Measurements from ENCODE around the gene MCM6. TPM values are rescaled to one million over a fixed set of nuclear protein-coding genes. Genes with fewer than 3 reads are reported as not detected.

The MCM6 gene
- total RNA-seq, 1 donor from 2014 or later = 9.5 TPM

GRCh38 chr2:135821190-135821589 lies 55.1 kb downstream of the MCM6 start:
- peaks cover 18% of the 10 kb centered on the region for H3K9me3 Mint-ChIP-seq (ENCODE audit: unreplicated experiment)
- TF ChIP-seq CTCF (IDR thresholded peaks at IDR 0.05; ENCODE audit: insufficient read depth, low read depth, low read length) (no peak), EZH2 (IDR thresholded peaks at IDR 0.05; ENCODE audit: insufficient read depth, low read length) (no peak)
- H3K4me1 Mint-ChIP-seq (ENCODE audit: low read depth, unreplicated experiment) = peaks cover 12% of the 10 kb centered on the region
- DNase-seq (ENCODE audit: low read depth) (no peak), FAIRE-seq (no peak)
- Histone ChIP-seq H4K20me1 (ENCODE audit: insufficient read depth, low read length) (no peaks in the 10 kb centered on the region), H2AFZ (ENCODE audit: low read depth, low read length) (no peak overlapping the region), H3K79me2 (ENCODE audit: insufficient read depth, low read length) (peaks cover 7% of the 10 kb centered on the region), H3K4me2 (ENCODE audit: low read length) (peak overlapping the region; percentile 88), H3K9me3 (ENCODE audit: insufficient read depth, low read depth, low read length) (peaks cover 2% of the 10 kb centered on the region), H3K27ac (ENCODE audit: low read depth, low read length) (no peak overlapping the region), H3K27me3 (ENCODE audit: insufficient read depth, low read length) (no peaks in the 10 kb centered on the region), H3K9ac (ENCODE audit: low read length) (no peak overlapping the region), H3K4me1 (ENCODE audit: insufficient read depth, low read length) (peaks cover 38% of the 10 kb centered on the region), H3K4me3 (ENCODE audit: insufficient read depth, low read depth, low read length) (peak overlapping the region; percentile 18), H3K36me3 (ENCODE audit: insufficient read depth, low read length) (no peaks in the 10 kb centered on the region)
- no peak overlapping the region for H3K4me3 Mint-ChIP-seq (ENCODE audit: unreplicated experiment)
- H3K27me3 Mint-ChIP-seq (ENCODE audit: low read depth, unreplicated experiment) = peaks cover 2% of the 10 kb centered on the region
- H3K27ac Mint-ChIP-seq (ENCODE audit: unreplicated experiment) = no peak overlapping the region
- H3K36me3 Mint-ChIP-seq (ENCODE audit: low read depth, unreplicated experiment) = peaks cover 9% of the 10 kb centered on the region

GRCh38 chr2:135820003-135820618 lies 56.1 kb downstream of the MCM6 start:
- H4K20me1 ChIP-seq (ENCODE audit: insufficient read depth, low read length) = no peaks in the 10 kb centered on the region
- peaks cover 38% of the 10 kb centered on the region for H3K4me1 ChIP-seq (ENCODE audit: insufficient read depth, low read length)
- peak overlapping the region; percentile 84 for H3K27ac ChIP-seq (ENCODE audit: low read depth, low read length)
- H3K4me3 ChIP-seq (ENCODE audit: insufficient read depth, low read depth, low read length) = peak overlapping the region; percentile 57
- H3K27ac Mint-ChIP-seq (ENCODE audit: unreplicated experiment) = peak overlapping the region; percentile 47
- no peak overlapping the region for H3K4me3 Mint-ChIP-seq (ENCODE audit: unreplicated experiment)
- no peaks in the 10 kb centered on the region for H3K27me3 ChIP-seq (ENCODE audit: insufficient read depth, low read length)
- peak overlapping the region; percentile 88 for H3K4me2 ChIP-seq (ENCODE audit: low read length)
- peaks cover 7% of the 10 kb centered on the region for H3K79me2 ChIP-seq (ENCODE audit: insufficient read depth, low read length)
- no peak for TF ChIP-seq CTCF (IDR thresholded peaks at IDR 0.05; ENCODE audit: insufficient read depth, low read depth, low read length)
- TF ChIP-seq EZH2 (IDR thresholded peaks at IDR 0.05; ENCODE audit: insufficient read depth, low read length) = no peak
- peaks cover 2% of the 10 kb centered on the region for H3K9me3 ChIP-seq (ENCODE audit: insufficient read depth, low read depth, low read length)
- H3K36me3 ChIP-seq (ENCODE audit: insufficient read depth, low read length) = no peaks in the 10 kb centered on the region
- no peak for FAIRE-seq
- H2AFZ ChIP-seq (ENCODE audit: low read depth, low read length) = peak overlapping the region; percentile 74
- peaks cover 18% of the 10 kb centered on the region for H3K9me3 Mint-ChIP-seq (ENCODE audit: unreplicated experiment)
- peak; percentile 81 for DNase-seq (ENCODE audit: low read depth)
- H3K9ac ChIP-seq (ENCODE audit: low read length) = peak overlapping the region; percentile 72
- peaks cover 9% of the 10 kb centered on the region for H3K36me3 Mint-ChIP-seq (ENCODE audit: low read depth, unreplicated experiment)
- peaks cover 12% of the 10 kb centered on the region for H3K4me1 Mint-ChIP-seq (ENCODE audit: low read depth, unreplicated experiment)
- peaks cover 2% of the 10 kb centered on the region for H3K27me3 Mint-ChIP-seq (ENCODE audit: low read depth, unreplicated experiment)

DNA sequence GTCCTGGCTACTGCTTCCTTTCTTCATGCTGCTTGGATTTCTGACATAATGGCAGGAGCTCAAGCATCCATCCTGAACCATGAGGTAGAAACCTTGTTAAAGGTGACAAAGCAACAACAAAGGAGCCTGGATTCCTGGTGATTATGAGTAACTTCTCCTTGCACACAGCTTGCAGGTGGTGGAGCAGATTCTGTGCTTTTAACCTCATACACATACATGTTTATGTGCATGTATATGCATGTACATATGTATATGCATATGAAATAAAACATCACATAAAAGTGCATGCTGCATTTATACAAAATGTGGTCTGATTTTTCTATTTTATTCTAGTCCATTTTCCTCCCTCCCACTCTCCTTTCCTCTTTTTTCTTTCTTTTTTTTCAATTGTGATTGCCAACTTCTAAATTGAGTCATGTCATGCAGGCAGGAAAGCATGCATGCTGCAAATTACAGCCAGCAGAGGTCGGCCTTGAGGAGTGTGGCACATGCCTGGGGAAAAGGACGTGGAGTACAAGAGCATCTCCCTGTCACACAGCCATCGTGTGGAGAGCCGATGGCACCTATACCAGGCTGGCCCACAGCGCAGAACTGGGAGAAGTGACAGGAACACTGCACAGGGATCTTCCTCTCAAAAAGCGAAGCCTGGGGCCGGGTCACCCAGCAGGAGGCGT lies 57.2 kb downstream of the MCM6 start:
- Histone ChIP-seq H3K27ac (ENCODE audit: low read depth, low read length) (peak overlapping the region; percentile 84), H3K9me3 (ENCODE audit: insufficient read depth, low read depth, low read length) (peaks cover 2% of the 10 kb centered on the region), H3K79me2 (ENCODE audit: insufficient read depth, low read length) (peaks cover 7% of the 10 kb centered on the region), H3K36me3 (ENCODE audit: insufficient read depth, low read length) (no peaks in the 10 kb centered on the region), H3K4me3 (ENCODE audit: insufficient read depth, low read depth, low read length) (no peak overlapping the region), H3K9ac (ENCODE audit: low read length) (peak overlapping the region; percentile 72), H3K4me1 (ENCODE audit: insufficient read depth, low read length) (peaks cover 38% of the 10 kb centered on the region), H3K4me2 (ENCODE audit: low read length) (peak overlapping the region; percentile 88), H2AFZ (ENCODE audit: low read depth, low read length) (peak overlapping the region; percentile 74), H3K27me3 (ENCODE audit: insufficient read depth, low read length) (no peaks in the 10 kb centered on the region), H4K20me1 (ENCODE audit: insufficient read depth, low read length) (no peaks in the 10 kb centered on the region)
- Mint-ChIP-seq H3K36me3 (ENCODE audit: low read depth, unreplicated experiment) (peaks cover 9% of the 10 kb centered on the region), H3K4me1 (ENCODE audit: low read depth, unreplicated experiment) (peaks cover 12% of the 10 kb centered on the region), H3K9me3 (ENCODE audit: unreplicated experiment) (peaks cover 18% of the 10 kb centered on the region), H3K4me3 (ENCODE audit: unreplicated experiment) (no peak overlapping the region), H3K27ac (ENCODE audit: unreplicated experiment) (no peak overlapping the region), H3K27me3 (ENCODE audit: low read depth, unreplicated experiment) (no peaks in the 10 kb centered on the region)
- peak; percentile 42 for DNase-seq (ENCODE audit: low read depth)
- peak; percentile 41 for TF ChIP-seq CTCF (IDR thresholded peaks at IDR 0.05; ENCODE audit: insufficient read depth, low read depth, low read length)
- no peak for TF ChIP-seq EZH2 (IDR thresholded peaks at IDR 0.05; ENCODE audit: insufficient read depth, low read length)
- no peak for FAIRE-seq

Data from astrocyte (in vitro differentiated cells and primary cell).